ENCODE measurements around the gene MMP24OS. TPM values are rescaled to one million over a fixed set of nuclear protein-coding genes. Genes with fewer than 3 reads are reported as not detected.

Gene MMP24OS
- total RNA-seq, 1 experiment from 2014 or later, result 59.6 TPM

DNA sequence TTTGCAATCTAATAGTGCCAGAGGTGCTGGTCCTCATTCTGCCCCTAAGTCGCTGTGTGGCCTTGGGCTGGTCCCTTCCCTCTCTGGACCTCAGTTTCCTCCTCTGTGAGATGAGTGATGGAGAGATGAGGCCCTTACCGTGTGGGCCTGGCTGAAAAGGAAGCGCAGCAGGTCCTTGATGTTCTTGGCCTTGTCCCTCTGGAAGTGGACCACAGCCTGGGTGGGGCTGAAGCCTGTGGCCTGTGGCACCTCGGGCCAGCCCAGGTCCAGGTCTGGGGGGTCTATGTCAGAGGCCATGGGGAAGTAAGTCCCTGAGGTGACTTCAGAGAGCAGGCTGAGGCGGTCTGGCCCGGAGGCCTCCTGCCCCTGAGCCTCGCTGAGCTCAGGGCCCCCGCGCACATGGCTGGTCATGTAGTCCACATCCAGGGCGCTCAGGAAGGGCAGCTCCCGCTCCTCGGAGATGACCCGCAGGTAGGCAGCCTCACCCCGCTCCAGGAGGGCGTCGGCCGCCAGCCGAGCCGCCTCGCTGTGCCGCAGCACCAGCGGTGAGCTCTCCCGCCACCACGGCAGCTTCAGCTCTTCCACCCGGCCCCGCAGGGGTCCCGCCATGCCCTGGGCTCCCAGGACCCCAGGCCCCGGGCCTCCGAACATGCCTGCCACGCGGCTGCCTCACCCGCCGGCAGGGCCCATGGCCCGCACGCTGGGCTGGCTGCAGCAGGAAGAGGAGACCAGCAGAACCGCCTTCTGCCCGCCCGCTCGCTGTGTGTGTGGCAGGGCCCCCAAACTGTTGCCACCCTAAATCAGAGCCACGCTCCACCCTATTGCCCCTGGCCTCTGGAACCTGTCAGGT, 14.0 kb upstream of the MMP24OS start, which contains the start of gene FAM83C:
Gene FAM83C, minus strand, starts transcription at position 772 of the 850 bp plus-strand sequence. Its CDS starts 121 bp downstream, at position 651.
- Histone ChIP-seq H3K79me2 (ENCODE audit: insufficient read depth, low read length) (no peaks in the 10 kb centered on the region), H3K4me3 (replicated peaks in 1 of 2; ENCODE audit: low read depth in 1 of 2, low read length in 2 of 2) (no peak within 1 kb of the TSS), H3K36me3 (ENCODE audit: control insufficient read depth in 1 of 2, insufficient read depth in 2 of 2, low read length in 2 of 2) (no peaks in the 10 kb centered on the region), H3K27me3 (ENCODE audit: insufficient read depth, low read length) (no peaks in the 10 kb centered on the region), H2AFZ (ENCODE audit: low read depth, low read length, poor library complexity, severe bottlenecking) (no peak within 1 kb of the TSS), H4K20me1 (ENCODE audit: insufficient read depth) (no peaks in the 10 kb centered on the region), H3K9me3 (ENCODE audit: control insufficient read depth in 1 of 2, insufficient read depth in 1 of 2, low read depth in 1 of 2, low read length in 2 of 2) (no peaks in the 10 kb centered on the region), H3K9ac (ENCODE audit: low read length) (no peak within 1 kb of the TSS), H3K9me2 (ENCODE audit: insufficient read depth) (no peaks in the 10 kb centered on the region), H3K4me2 (ENCODE audit: low read length) (no peak within 1 kb of the TSS), H3K27ac (ENCODE audit: low read depth, low read length) (no peak within 1 kb of the TSS), H3K4me1 (ENCODE audit: control insufficient read depth in 1 of 2, insufficient read depth in 2 of 2, low read length in 2 of 2) (peaks cover 0 to 2% of the 10 kb centered on the region in 2 experiments; a peak in 2 of 4 replicates)
- no TSS peak for BruUV-seq (replicated peaks)
- CTCF ChIA-PET, result interaction anchor here (5.2 kb wide), 1 partner anchor 13 kb away, joined by 27 read pairs; no protein-coding TSS in a partner anchor
- DNase-seq (ENCODE audit: low read depth, low spot score) (no peak), ATAC-seq (no peak)
- RAD21 ChIA-PET (ENCODE audit: low non-redundant PET in 1 of 2, low total read pairs in 2 of 2, uncharacterized antibody in 2 of 2, unreplicated experiment in 2 of 2), result no interaction called here
- TF ChIP-seq, protein P1, sequence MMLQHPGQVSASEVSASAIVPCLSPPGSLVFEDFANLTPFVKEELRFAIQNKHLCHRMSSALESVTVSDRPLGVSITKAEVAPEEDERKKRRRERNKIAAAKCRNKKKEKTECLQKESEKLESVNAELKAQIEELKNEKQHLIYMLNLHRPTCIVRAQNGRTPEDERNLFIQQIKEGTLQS (IDR thresholded peaks at IDR 0.05), result no peak
- TF ChIP-seq POLR2AphosphoS5 (IDR thresholded peaks at IDR 0.05; ENCODE audit: low read depth, low read length), result no peak
- TF ChIP-seq EZH2 (IDR thresholded peaks at IDR 0.05), result no peak
- no peak for TF ChIP-seq TCF7L2 (IDR thresholded peaks at IDR 0.05; ENCODE audit: borderline replicate concordance, extremely low read depth, insufficient read depth, insufficient read length)
- no peak for TF ChIP-seq ZNF274 (IDR thresholded peaks at IDR 0.05; ENCODE audit: low read depth, low read length)
- no peak for TF ChIP-seq EGR1 (IDR thresholded peaks at IDR 0.05; ENCODE audit: low read depth)
- no peak for TF ChIP-seq YY1 (IDR thresholded peaks at IDR 0.05; ENCODE audit: extremely low read depth, insufficient replicate concordance, low read depth, low read length)
- no peak for TF ChIP-seq CBX3 (IDR thresholded peaks at IDR 0.05; ENCODE audit: low read depth)
- no peak for TF ChIP-seq SP1 (IDR thresholded peaks at IDR 0.05; ENCODE audit: low read depth)
- no peak for TF ChIP-seq RAD21 (IDR thresholded peaks at IDR 0.05; ENCODE audit: low read depth)
- no peak for TF ChIP-seq EZH2phosphoT487 (IDR thresholded peaks at IDR 0.05; ENCODE audit: borderline replicate concordance)
- TF ChIP-seq, protein P2, sequence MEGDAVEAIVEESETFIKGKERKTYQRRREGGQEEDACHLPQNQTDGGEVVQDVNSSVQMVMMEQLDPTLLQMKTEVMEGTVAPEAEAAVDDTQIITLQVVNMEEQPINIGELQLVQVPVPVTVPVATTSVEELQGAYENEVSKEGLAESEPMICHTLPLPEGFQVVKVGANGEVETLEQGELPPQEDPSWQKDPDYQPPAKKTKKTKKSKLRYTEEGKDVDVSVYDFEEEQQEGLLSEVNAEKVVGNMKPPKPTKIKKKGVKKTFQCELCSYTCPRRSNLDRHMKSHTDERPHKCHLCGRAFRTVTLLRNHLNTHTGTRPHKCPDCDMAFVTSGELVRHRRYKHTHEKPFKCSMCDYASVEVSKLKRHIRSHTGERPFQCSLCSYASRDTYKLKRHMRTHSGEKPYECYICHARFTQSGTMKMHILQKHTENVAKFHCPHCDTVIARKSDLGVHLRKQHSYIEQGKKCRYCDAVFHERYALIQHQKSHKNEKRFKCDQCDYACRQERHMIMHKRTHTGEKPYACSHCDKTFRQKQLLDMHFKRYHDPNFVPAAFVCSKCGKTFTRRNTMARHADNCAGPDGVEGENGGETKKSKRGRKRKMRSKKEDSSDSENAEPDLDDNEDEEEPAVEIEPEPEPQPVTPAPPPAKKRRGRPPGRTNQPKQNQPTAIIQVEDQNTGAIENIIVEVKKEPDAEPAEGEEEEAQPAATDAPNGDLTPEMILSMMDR (IDR thresholded peaks at IDR 0.05 in 2 of 3, conservative IDR thresholded peaks at IDR 0.05 in 1 of 3; ENCODE audit: borderline replicate concordance in 1 of 3, insufficient read depth in 1 of 3, low read depth in 2 of 3, low read length in 2 of 3), result no peak
- no peak for TF ChIP-seq SIN3A (IDR thresholded peaks at IDR 0.05; ENCODE audit: low read depth)
- POLR2A ChIA-PET, result no interaction called here
- intact Hi-C loops (cut with micrococcal nuclease), result no loop called here

Measured in HCT116 (cell line).